Keratinocyte (primary cell): ENCODE measurements around the gene CRYM. TPM values are rescaled to one million over a fixed set of nuclear protein-coding genes. Genes with fewer than 3 reads are reported as not detected.
"Not testable (repeated sequence)": the region's sequence is repeated elsewhere in the genome, so short reads cannot be mapped to it uniquely, and the experiment has no call there.

Experiments
- DNase-seq: peaks from one replicate; pipeline ENCODE4 v3.0.0-alpha.2; 2011; ENCODE audit warnings: low read depth, missing footprints, low spot score
- FAIRE-seq: peaks from 2 replicates; lab custom pipeline; 2011; peaks lifted over from hg19 to GRCh38; lab: Jason Lieb, UNC
- H2AFZ ChIP-seq: 2 replicates; pipeline ENCODE4 v1.6.0; 2012; ENCODE audit warnings: low read length, control low read depth, inconsistent platforms; ENCODE audit not compliant: control insufficient read depth
- H3K27ac ChIP-seq: 2 replicates; pipeline ENCODE4 v1.5.1; 2011; ENCODE audit warnings: low read length; ENCODE audit not compliant: control insufficient read depth, insufficient read depth
- H3K27me3 ChIP-seq: 3 replicates; pipeline ENCODE4 v1.6.0; 2011; ENCODE audit warnings: low read length; ENCODE audit not compliant: control insufficient read depth, insufficient read depth; ENCODE audit errors: extremely low read depth
- H3K36me3 ChIP-seq, 2 experiments: 2 replicates in 1 of 2; 3 replicates in 1 of 2; pipeline ENCODE4 v1.5.1; 2011; ENCODE audit warnings: low read length in 2 of 2, mild to moderate bottlenecking in 1 of 2; ENCODE audit not compliant: control insufficient read depth in 2 of 2, insufficient read depth in 2 of 2; ENCODE audit errors: extremely low read depth in 1 of 2
- H3K4me1 ChIP-seq: 3 replicates; pipeline ENCODE4 v1.5.1; 2011; ENCODE audit warnings: low read length; ENCODE audit not compliant: control insufficient read depth, insufficient read depth; ENCODE audit errors: extremely low read depth
- H3K4me2 ChIP-seq: 3 replicates; pipeline ENCODE4 v1.6.0; 2011; ENCODE audit warnings: low read depth, low read length; ENCODE audit not compliant: control insufficient read depth, insufficient read depth; ENCODE audit errors: extremely low read depth
- H3K4me3 ChIP-seq, 3 experiments: fragments of 200-600 bp in 1 of 3; sonication (generic) in 1 of 3; 2 replicates in 2 of 3; 3 replicates in 1 of 3; pipeline ENCODE4 v1.5.1; 2011 to 2016; ENCODE audit warnings: low read length in 3 of 3, mild to moderate bottlenecking in 3 of 3, control low read depth in 2 of 3, inconsistent platforms in 1 of 3, low read depth in 1 of 3, mixed read lengths in 1 of 3, mixed run types in 1 of 3, moderate library complexity in 1 of 3; ENCODE audit not compliant: control insufficient read depth in 2 of 3, insufficient read depth in 2 of 3; ENCODE audit errors: extremely low read depth in 1 of 3
- H3K79me2 ChIP-seq: 2 replicates; pipeline ENCODE4 v1.6.0; 2012; ENCODE audit warnings: low read length; ENCODE audit not compliant: control insufficient read depth, insufficient read depth
- H3K9ac ChIP-seq: 3 replicates; pipeline ENCODE4 v1.6.0; 2011; ENCODE audit warnings: low read length; ENCODE audit not compliant: control insufficient read depth, insufficient read depth; ENCODE audit errors: extremely low read depth
- H3K9me1 ChIP-seq: 3 replicates; pipeline ENCODE4 v1.6.0; 2011; ENCODE audit warnings: low read length; ENCODE audit not compliant: control insufficient read depth, insufficient read depth; ENCODE audit errors: extremely low read depth
- H3K9me3 ChIP-seq: 2 replicates; pipeline ENCODE4 v1.5.1; 2012; ENCODE audit warnings: low read depth, low read length; ENCODE audit not compliant: control insufficient read depth
- H4K20me1 ChIP-seq: 3 replicates; pipeline ENCODE4 v1.6.0; 2011; ENCODE audit warnings: low read length; ENCODE audit not compliant: control insufficient read depth, insufficient read depth; ENCODE audit errors: extremely low read depth
- EZH2 ChIP-seq: IDR thresholded peaks from one replicate; pipeline ENCODE4 v1.6.1; 2012; ENCODE audit warnings: inconsistent platforms, mild to moderate bottlenecking, low read length, moderate library complexity
- dilution Hi-C: fragments of 300-500 bp; cut with MboI; formaldehyde crosslinking; loops from one replicate; pipeline ENCODE4 v1.7.0; 2020; ENCODE audit warnings: low sequenced_read_pairs; ENCODE audit not compliant: extremely low pct_ligation_motif_present
- polyA plus RNA-seq, 5 experiments: library from polyadenylated mRNA; depleted of rRNA in 3 of 5; stranded (reverse) in 3 of 5; stranded (forward) in 1 of 5; unstranded in 1 of 5; fragments of >200 nt; gene quantifications; 1 replicate in 1 of 5; 2 replicates in 3 of 5; 3 replicates in 1 of 5; pipeline versions ENCODE4 v1.2.1 to v1.2.3, GENCODE V29; 2011 to 2012; ENCODE audit warnings: missing spikeins in 2 of 5, low read depth in 1 of 5, low replicate concordance in 1 of 5
- TF ChIP-seq, protein P1 (sequence below), 3 experiments: IDR thresholded peaks in 1 of 3; conservative IDR thresholded peaks in 1 of 3; optimal IDR thresholded peaks in 1 of 3; 2 replicates in 2 of 3; 3 replicates in 1 of 3; pipeline versions ENCODE3 to v1.5.1; 2011; ENCODE audit warnings: low read length in 3 of 3, mild to moderate bottlenecking in 3 of 3, moderate library complexity in 2 of 3, control low read depth in 1 of 3, inconsistent platforms in 1 of 3; ENCODE audit not compliant: insufficient read depth in 2 of 3; ENCODE audit errors: extremely low read depth in 1 of 3

Gene CRYM
- polyA plus RNA-seq, 1 donor (not counting 4 experiments of a cell fraction or from before 2014, with no cell fraction given) = 0.18 TPM

DNA sequence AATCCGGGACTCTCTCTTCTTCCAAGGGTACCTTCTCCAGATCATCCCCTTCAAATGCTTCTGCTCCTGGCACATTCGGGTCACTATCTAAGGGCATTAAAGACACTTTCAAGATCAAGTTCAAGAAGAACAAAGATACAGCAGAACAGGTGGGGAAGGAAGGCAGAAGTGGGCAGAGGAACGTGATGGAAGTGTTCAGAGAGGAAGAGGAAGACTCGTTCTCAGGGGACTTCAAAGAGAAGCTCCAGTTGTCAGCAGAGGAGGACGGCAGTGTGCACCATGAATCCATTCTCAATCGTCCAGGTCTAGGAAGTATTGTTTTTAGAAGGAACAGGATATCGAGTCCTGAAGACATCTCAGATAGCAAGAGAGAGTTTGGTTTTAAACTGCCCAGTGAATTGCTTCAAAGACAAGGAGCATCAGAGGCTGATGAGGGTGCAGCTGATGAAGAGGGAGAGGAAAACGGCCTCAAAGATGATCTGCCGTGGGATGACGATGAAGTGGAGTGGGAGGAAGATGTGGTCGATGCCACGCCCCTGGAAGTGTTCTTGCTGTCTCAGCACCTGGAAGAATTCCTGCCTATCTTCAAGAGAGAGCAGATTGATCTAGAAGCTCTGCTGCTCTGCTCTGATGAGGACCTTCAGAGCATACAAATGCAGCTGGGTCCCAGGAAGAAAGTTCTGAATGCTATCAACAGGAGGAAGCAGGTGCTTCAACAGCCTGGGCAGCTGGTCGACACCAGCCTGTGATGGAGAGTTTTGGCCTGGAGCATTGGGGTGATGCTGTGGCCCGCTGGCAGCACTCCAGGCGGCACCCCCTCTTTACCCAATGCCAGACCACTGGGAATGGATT, 27.8 kb downstream of the CRYM start:
- H3K9ac ChIP-seq = no peak overlapping the region
- FAIRE-seq = no peak
- H3K9me1 ChIP-seq = no peaks in the 10 kb centered on the region
- no peak overlapping the region for H3K27ac ChIP-seq
- no peak for TF ChIP-seq EZH2
- TF ChIP-seq, protein P1, sequence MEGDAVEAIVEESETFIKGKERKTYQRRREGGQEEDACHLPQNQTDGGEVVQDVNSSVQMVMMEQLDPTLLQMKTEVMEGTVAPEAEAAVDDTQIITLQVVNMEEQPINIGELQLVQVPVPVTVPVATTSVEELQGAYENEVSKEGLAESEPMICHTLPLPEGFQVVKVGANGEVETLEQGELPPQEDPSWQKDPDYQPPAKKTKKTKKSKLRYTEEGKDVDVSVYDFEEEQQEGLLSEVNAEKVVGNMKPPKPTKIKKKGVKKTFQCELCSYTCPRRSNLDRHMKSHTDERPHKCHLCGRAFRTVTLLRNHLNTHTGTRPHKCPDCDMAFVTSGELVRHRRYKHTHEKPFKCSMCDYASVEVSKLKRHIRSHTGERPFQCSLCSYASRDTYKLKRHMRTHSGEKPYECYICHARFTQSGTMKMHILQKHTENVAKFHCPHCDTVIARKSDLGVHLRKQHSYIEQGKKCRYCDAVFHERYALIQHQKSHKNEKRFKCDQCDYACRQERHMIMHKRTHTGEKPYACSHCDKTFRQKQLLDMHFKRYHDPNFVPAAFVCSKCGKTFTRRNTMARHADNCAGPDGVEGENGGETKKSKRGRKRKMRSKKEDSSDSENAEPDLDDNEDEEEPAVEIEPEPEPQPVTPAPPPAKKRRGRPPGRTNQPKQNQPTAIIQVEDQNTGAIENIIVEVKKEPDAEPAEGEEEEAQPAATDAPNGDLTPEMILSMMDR (optimal IDR thresholded peaks at IDR 0.05 in 1 of 3, IDR thresholded peaks at IDR 0.05 in 1 of 3, conservative IDR thresholded peaks at IDR 0.05 in 1 of 3; ENCODE audit: extremely low read depth in 1 of 3, insufficient read depth in 2 of 3, low read length in 3 of 3) = no peak
- no peak overlapping the region for H3K4me2 ChIP-seq
- no peak overlapping the region for H3K4me3 ChIP-seq
- no peak overlapping the region for H2AFZ ChIP-seq
- no peaks in the 10 kb centered on the region for H3K4me1 ChIP-seq
- dilution Hi-C loops = no loop called here
- H3K36me3 ChIP-seq = no peaks in the 10 kb centered on the region
- H3K9me3 ChIP-seq = no peaks in the 10 kb centered on the region
- no peaks in the 10 kb centered on the region for H3K79me2 ChIP-seq
- H4K20me1 ChIP-seq = no peaks in the 10 kb centered on the region
- DNase-seq = no peak
- peaks cover 6% of the 10 kb centered on the region for H3K27me3 ChIP-seq

- H3K4me2 ChIP-seq, DNase-seq, H3K79me2 ChIP-seq, H3K9me1 ChIP-seq, H3K9me3 ChIP-seq, FAIRE-seq, dilution Hi-C loops, H3K4me3 ChIP-seq, H3K9ac ChIP-seq, H3K36me3 ChIP-seq, H3K4me1 ChIP-seq, H3K27me3 ChIP-seq, H4K20me1 ChIP-seq, H2AFZ ChIP-seq, H3K27ac ChIP-seq: not testable (repeated sequence)
These were observed 29.9 kb downstream of the CRYM start for GRCh38 chr16:21248179-21248578.
